Activated T-cell treated with anti-CD3 and anti-CD28 coated beads, Interleukin-2, amount 50 U/mL, for 4 hours (primary cell): ENCODE results near the gene PRPF40B. TPM values are rescaled to one million over a fixed set of nuclear protein-coding genes. Genes with fewer than 3 reads are reported as not detected.
A peak's percentile ranks its signal among the peaks of the same experiment; 100 is the strongest.

Experiments
- ATAC-seq, 2 donors: fragments of 200-7000 bp; cut with Tn5 transposase; one replicate each; pipeline ENCODE4 v1.10.0; 2021
- DNase-seq: peaks from one replicate; pipeline ENCODE4 v3.0.0-alpha.2; 2020
- H3K27me3 Mint-ChIP-seq: one replicate; pipeline ENCODE4 v1.8.0; 2021; ENCODE audit warnings: low read depth, mixed read lengths
- H3K36me3 Mint-ChIP-seq: one replicate; pipeline ENCODE4 v1.8.0; 2022; ENCODE audit warnings: mixed read lengths; ENCODE audit not compliant: insufficient read depth
- H3K4me1 Mint-ChIP-seq: one replicate; pipeline ENCODE4 v1.8.0; 2021; ENCODE audit warnings: low read depth, mixed read lengths
- H3K4me3 Mint-ChIP-seq: one replicate; pipeline ENCODE4 v1.8.0; 2021; ENCODE audit warnings: mild to moderate bottlenecking, moderate library complexity, mixed read lengths
- H3K9me3 Mint-ChIP-seq: one replicate; pipeline ENCODE4 v1.8.0; 2021; ENCODE audit warnings: mixed read lengths
- total RNA-seq, 3 donors: library from RNA; stranded (reverse); gene quantifications; one replicate each; pipeline ENCODE4 v1.2.1, GENCODE V29; 2021

Gene PRPF40B
- total RNA-seq, 3 donors from 2014 or later = 8.0 to 10.9 (median 10.6) TPM

DNA sequence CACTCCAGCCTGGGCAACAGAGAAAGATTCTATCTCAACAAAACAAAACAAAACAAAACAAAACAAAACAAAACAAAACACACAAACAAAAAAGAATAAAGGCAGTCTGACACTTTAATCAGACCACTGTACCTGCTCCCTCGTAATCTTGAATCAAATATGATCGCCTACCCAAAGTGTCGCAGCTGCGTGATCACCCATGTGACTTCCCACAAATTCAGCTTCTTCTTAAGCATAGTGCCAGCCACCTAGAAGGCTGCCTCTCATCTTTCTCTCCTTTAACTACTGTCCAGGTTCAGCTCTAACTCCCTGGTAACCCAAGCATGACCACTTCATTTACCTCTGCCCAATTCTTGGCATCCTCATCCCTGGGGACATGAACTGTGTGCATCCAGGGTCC lies 46.4 kb downstream of the PRPF40B start:
- DNase-seq (no peak), ATAC-seq (no peak)
- H3K27me3 Mint-ChIP-seq = no peaks in the 10 kb centered on the region
- H3K4me1 Mint-ChIP-seq = peaks cover 94% of the 10 kb centered on the region
- no peaks in the 10 kb centered on the region for H3K9me3 Mint-ChIP-seq
- H3K4me3 Mint-ChIP-seq = peak overlapping the region; percentile 4
- peaks cover 5% of the 10 kb centered on the region for H3K36me3 Mint-ChIP-seq

DNA sequence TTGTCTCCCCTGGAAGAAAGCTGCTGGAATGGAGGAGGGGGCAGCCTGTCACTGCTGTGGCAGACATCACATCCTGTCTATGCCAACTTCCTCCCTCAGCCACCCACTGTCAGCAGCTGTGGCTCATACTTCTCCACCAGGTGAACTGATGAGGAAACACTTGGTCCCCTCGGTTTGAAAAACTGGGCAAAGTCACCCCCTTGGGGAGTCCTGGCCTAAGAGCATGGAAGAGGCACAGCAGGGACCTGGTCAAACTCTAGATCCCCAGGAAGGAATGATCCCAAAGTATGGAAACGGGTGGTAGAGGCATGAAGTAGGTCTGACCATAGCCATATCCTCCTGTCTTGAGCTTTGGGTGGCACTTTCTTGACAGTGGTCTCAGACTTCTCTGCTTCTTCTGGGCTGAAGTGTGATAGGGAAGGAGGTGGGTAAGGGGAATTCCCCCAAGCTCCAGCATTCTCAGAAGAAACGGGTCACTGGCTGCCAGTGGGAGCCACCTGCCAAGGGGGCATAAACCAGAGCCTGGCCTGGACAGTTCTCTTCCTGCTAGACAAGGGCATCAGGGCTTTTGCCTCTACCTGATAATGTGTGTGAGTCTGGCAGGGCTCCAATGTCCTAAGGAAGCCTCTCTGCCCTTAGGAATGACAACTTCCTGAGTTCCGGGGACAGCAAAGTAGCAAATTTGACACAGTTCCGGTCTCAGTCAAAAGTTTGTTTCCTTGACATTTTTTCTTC lies 47.8 kb downstream of the PRPF40B start:
- DNase-seq (peak; percentile 63), ATAC-seq (peak; percentile 66 to 71)
- H3K4me3 Mint-ChIP-seq = peak overlapping the region; percentile 60

DNA sequence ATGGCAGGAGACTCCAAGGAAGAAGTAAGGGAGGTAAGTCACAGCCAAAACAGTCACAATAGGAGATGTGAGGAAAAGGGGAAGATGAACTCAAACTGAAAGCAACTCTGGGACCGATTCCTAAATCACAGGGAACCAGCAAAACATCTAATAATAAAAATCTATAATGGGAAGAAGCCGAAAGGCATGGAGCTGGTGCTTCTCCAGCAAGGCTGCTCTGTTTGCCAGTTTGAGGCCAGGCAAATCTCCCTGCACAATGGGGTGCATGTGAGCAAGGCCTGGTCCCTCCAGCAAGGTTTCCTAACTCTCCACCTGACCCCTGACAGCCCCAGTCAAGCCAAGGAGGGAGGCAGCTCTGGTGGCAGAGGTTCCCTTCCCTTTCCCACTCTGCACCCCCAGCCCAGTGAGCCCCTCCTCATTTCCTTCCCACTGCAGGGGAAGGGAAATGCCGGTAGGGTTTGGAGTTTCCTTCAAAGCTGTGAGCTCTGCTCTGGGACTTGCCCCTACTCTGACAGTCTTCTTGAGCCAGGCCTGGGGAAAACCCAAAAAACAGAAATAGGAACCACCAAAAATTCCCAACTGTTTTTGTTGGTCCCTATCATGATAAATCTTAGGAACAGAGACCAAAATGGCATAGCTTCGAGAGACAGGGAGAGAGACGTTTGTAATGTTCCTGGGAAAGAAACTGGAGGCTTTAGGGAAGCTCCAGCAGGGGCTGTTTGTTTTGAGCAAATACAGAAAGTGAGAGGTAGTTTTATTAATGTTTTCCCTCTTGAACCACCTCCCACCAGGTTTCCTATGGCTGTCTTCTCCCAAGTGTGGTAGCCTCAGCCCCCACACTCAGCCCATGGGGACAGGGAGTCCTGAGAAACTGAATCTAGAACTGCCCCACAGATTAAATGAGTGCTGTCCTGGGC lies 49.2 kb downstream of the PRPF40B start:
- Mint-ChIP-seq H3K4me3 (peak overlapping the region; percentile 51), H3K4me1 (peaks cover 94% of the 10 kb centered on the region), H3K36me3 (no peaks in the 10 kb centered on the region), H3K27me3 (no peaks in the 10 kb centered on the region), H3K9me3 (no peaks in the 10 kb centered on the region)
- DNase-seq (no peak), ATAC-seq (no peak)

More for the DNA sequence above, 47.8 kb downstream of the PRPF40B start:
- no peaks in the 10 kb centered on the region for H3K9me3 Mint-ChIP-seq
- H3K27me3 Mint-ChIP-seq = no peaks in the 10 kb centered on the region
- peaks cover 1% of the 10 kb centered on the region for H3K36me3 Mint-ChIP-seq
- peaks cover 95% of the 10 kb centered on the region for H3K4me1 Mint-ChIP-seq

DNA sequence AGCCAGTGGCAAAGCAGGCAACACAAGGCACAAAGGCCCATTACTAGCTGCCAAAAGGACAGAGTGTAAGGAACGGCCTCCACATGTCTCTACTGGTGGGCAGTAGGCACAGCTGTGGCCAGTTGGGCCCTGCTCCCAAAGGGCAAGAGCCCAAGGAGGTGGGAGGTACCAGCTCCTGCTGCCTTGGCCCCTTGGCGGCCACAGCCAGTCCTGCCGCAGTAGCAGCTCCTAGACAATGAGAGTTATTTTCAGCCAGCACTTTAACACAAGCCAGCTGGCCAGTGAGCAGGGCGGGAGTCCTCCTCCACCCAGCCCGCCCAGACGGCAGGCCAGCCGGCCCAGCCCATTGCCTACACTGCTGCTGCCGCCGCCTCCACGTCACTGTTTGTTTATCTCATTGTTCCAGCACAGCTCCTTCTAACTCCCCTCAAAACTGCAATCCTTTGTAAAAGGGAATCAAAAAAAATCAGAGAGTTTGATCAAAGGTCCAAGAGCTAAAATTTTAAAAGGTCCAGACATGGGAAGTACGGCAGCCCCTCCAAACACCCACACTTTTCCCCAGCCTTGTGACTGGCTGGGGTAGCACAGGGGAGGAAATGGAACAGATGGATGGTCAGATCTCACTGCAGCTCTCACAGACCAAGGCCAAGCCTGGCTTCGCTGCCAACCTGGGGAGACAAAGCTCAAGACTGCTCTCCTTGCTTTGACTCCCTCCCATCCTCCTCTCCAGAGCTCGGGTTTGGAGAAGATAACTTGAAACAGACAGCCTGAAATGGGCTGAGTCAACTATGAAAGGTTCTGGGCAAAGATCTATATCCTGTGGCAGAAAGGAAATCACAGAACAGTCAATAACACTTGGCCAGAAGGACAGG lies 50.3 kb downstream of the PRPF40B start:
- Mint-ChIP-seq H3K4me1 (peaks cover 83% of the 10 kb centered on the region), H3K27me3 (no peaks in the 10 kb centered on the region), H3K9me3 (no peaks in the 10 kb centered on the region), H3K36me3 (no peaks in the 10 kb centered on the region), H3K4me3 (peak overlapping the region; percentile 24)
- peak; percentile 11 for ATAC-seq
- DNase-seq = no peak

DNA sequence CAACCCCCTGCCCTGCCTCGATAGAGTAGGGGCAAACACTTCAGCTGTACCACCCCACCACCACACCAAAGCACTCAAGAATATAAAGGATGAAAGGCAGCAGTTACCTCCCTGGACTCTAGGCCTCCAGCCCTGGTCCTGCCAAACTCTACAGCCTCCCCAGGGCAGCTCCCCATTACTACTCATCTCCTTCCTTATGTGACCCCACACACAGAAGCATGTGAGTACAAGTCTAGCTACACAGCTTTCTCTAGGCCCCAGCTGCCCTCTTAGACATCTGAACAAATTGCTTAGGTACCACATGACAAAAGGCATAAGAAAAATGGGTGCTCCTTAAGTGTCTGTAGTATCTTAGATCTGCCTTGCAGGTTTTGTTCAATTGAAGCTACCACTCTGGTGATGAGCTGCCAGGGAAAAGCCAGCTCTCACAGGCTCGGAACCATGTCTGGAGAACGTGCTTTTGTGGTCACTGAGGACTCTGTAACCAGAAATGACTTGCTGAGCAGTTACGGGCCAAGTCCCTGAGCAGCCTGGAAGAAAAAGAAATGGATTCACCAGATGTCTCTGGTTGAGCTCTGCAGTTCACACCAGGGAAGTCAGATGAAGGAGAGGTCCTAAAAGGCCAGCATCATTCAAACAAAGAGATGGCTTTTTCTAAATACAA lies 51.1 kb downstream of the PRPF40B start:
- no peak for DNase-seq
- Mint-ChIP-seq H3K4me3 (peak overlapping the region; percentile 24), H3K4me1 (peaks cover 77% of the 10 kb centered on the region), H3K9me3 (no peaks in the 10 kb centered on the region), H3K27me3 (no peaks in the 10 kb centered on the region), H3K36me3 (no peaks in the 10 kb centered on the region)
- ATAC-seq = no peak

DNA sequence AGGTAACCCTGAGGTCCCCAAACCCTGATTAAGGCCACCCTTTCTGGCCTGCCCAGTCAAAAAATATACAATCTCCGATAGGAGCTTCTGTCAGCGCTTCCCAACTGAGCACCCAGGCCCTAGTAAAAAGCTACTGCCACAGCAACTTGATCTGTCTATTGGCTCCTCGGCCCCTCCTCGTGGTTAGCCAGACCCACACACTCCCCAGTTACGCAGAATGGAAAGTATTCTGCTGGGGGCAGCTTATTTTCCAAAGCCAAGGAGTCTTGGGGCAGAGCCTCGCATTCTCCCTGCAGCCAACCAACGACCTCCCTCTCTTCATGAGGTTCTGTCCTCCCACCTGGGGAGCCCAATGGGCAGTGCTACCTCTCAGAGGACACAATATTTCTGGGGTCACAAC lies 51.8 kb downstream of the PRPF40B start:
- no peak for ATAC-seq
- DNase-seq = no peak
- H3K4me1 Mint-ChIP-seq = peaks cover 70% of the 10 kb centered on the region
- H3K4me3 Mint-ChIP-seq = no peak overlapping the region
- no peaks in the 10 kb centered on the region for H3K27me3 Mint-ChIP-seq
- H3K9me3 Mint-ChIP-seq = no peaks in the 10 kb centered on the region
- H3K36me3 Mint-ChIP-seq = no peaks in the 10 kb centered on the region

DNA sequence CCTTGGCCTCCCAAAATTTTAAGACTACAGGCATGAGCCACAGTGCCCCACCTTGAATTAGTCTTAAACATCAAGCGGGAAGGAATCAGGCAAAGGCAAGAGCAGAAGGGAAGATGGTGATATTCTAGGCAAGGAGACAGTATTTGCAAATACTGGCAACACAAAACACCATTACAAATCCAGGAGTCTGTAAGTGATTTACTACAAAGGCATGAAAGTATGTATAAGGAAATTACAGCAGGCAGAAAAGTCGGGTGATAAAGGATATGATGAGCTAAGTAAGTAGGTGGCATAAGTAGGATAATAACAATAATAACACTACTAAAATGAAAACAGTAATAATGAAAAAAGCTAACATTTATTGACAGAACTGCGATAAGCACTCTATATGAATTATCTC lies 55.4 kb downstream of the PRPF40B start:
- H3K4me3 Mint-ChIP-seq = no peak overlapping the region
- no peaks in the 10 kb centered on the region for H3K27me3 Mint-ChIP-seq
- H3K9me3 Mint-ChIP-seq = no peaks in the 10 kb centered on the region
- ATAC-seq = no peak
- peaks cover 44% of the 10 kb centered on the region for H3K4me1 Mint-ChIP-seq
- no peaks in the 10 kb centered on the region for H3K36me3 Mint-ChIP-seq
- no peak for DNase-seq

DNA sequence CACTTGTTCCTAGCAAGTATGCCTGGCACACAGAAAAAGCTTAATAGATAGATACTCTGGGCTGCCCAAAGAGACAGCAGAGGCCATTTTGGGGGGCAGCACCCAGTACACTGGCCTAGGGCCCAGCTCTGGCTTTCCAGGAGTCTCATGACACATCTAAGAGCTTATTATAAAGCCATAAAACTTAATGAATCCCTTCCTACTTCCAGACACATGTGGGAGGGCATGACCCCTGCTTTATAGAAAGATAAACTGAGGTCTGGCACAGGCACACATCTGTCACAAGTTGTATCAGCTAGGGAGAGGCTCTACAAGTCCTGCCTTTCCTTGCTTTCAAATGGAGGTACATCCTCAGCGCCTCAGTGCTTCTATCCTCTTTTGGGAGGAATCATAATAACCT lies 56.7 kb downstream of the PRPF40B start:
- Mint-ChIP-seq H3K4me1 (peaks cover 42% of the 10 kb centered on the region), H3K36me3 (no peaks in the 10 kb centered on the region), H3K4me3 (no peak overlapping the region), H3K27me3 (no peaks in the 10 kb centered on the region), H3K9me3 (no peaks in the 10 kb centered on the region)
- DNase-seq (no peak), ATAC-seq (no peak)

DNA sequence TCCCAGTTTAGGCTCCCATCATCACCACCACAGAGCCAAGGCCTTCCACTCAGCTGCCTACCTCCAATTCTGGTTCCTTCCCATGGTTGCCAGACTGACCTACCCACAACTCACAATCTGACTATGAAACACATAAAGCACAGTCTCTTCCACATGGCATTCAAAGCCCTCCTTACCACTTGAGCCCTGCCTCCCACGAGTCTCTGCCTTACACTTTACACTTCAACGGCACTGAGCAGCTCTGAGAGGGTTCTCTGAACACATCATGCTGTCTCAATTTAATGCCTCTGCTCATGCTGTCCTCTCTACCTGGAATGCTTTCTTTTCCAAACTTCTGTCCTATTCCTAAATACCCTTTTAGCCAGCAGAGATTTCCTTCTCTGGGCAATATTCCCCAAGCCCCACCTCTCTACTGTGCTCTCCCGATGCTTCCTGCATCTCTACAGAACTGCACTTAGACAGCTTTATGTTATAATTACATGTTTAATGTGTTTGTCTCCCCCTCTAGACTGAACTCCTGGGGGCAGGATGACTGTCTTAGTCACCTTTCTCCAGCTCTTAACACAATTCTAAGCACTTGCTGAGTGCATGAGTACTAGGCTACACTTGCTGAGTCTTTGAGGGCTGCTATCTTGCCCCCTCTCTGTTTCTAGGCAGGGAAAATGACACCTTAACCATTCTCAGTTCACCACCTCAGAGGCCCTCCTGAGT lies 60.4 kb downstream of the PRPF40B start:
- H3K4me1 Mint-ChIP-seq = peaks cover 36% of the 10 kb centered on the region
- H3K36me3 Mint-ChIP-seq = peaks cover 3% of the 10 kb centered on the region
- ATAC-seq = peak; percentile 48 to 74
- H3K27me3 Mint-ChIP-seq = no peaks in the 10 kb centered on the region
- DNase-seq = no peak
- no peaks in the 10 kb centered on the region for H3K9me3 Mint-ChIP-seq
- H3K4me3 Mint-ChIP-seq = no peak overlapping the region

DNA sequence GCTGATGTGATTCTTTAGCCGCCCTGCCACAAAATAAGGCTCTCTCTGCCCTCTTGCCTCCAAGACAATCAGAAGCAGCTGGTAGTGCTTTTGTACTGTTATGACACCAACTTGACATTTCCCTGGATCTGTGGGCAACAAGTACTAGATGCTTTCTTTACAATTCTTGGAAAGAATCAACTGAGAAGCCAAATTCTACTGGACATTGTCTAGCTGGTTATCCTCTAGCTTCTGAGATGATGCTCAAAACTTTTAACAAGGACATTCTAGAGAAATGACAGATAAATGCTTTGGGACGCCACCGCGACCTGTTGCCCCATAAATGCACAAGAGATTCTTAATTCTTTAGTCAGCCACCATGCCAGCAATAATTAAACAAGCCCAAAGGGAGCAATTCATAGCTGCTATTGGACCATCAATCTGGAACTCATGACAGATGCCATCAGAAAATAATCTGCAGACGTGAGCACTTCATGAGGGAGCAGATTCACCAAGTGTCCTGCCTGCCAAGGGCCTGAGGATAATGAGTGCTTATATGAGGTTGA lies 61.0 kb downstream of the PRPF40B start:
- no peaks in the 10 kb centered on the region for H3K9me3 Mint-ChIP-seq
- H3K4me3 Mint-ChIP-seq = no peak overlapping the region
- DNase-seq (no peak), ATAC-seq (no peak)
- peaks cover 3% of the 10 kb centered on the region for H3K36me3 Mint-ChIP-seq
- H3K4me1 Mint-ChIP-seq = peaks cover 41% of the 10 kb centered on the region
- no peaks in the 10 kb centered on the region for H3K27me3 Mint-ChIP-seq

DNA sequence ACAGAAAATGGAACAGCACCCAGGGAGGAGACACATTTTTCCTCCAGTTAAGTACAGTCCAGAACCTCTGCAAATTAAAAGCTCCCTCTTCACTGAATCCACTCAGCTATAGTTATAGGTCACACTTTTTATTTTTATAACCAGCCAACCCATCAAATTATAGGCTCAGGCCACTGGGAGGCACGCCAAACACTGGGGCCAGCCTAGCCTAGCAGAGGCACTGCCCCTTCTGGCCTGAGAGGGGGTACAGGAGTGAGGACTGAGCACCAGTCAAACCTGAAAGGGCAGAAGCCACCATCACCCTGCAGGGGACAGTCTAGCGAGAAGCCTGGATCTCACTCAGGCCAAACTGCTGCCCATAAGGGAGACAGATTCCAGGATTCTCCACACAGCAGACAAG lies 64.6 kb downstream of the PRPF40B start:
- peaks cover 3% of the 10 kb centered on the region for H3K36me3 Mint-ChIP-seq
- no peaks in the 10 kb centered on the region for H3K9me3 Mint-ChIP-seq
- DNase-seq (no peak), ATAC-seq (no peak)
- H3K4me1 Mint-ChIP-seq = peaks cover 52% of the 10 kb centered on the region
- no peak overlapping the region for H3K4me3 Mint-ChIP-seq
- no peaks in the 10 kb centered on the region for H3K27me3 Mint-ChIP-seq

DNA sequence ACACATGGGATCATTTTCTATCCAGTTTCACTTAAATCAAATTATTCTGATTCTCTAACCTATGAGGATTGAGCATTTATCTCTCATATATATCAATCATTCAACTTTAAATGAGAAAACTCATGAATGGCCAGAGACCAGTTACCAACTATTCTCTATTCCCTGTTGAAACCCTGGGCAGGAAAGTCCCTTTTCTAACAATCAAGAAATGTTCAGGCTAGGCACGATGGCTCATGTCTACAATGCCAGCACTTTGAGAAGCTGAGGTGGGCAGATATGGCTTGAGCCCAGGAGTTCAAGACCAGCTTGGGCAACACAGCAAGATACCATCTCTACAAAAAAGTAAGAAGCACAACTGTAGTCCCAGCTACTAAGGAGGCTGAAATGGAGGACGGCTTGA lies 65.9 kb downstream of the PRPF40B start:
- peak in 1 of 2 donors; percentile 57 for ATAC-seq
- peaks cover 43% of the 10 kb centered on the region for H3K4me1 Mint-ChIP-seq

DNA sequence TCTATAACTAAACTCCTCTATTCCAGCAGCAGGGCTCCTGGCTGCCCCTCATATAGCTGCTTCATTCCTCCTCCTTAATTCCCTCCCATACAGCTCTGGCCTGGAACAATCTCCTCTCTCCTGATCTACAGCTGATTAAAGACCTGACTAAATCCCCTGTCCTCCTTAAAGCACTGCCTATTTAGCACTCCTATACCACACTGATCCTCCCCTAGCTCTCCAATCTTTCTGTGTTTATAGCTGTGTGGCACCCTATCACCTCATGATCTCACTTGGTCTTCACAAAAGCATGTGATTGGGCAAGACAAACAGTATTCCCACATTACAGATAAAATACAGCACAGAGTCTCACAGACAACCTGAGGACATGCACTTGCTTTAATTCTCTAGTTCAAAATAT lies 66.4 kb downstream of the PRPF40B start:
- Mint-ChIP-seq H3K9me3 (no peaks in the 10 kb centered on the region), H3K4me3 (no peak overlapping the region), H3K27me3 (no peaks in the 10 kb centered on the region), H3K4me1 (peaks cover 37% of the 10 kb centered on the region), H3K36me3 (peaks cover 3% of the 10 kb centered on the region)
- ATAC-seq (no peak), DNase-seq (no peak)

More for the DNA sequence above, 65.9 kb downstream of the PRPF40B start:
- Mint-ChIP-seq H3K4me3 (no peak overlapping the region), H3K36me3 (peaks cover 3% of the 10 kb centered on the region), H3K27me3 (no peaks in the 10 kb centered on the region), H3K9me3 (no peaks in the 10 kb centered on the region)
- no peak for DNase-seq
